ENCODE measurements around the gene DOCK10. TPM values are rescaled to one million over a fixed set of nuclear protein-coding genes. Genes with fewer than 3 reads are reported as not detected.
A peak's percentile ranks its signal among the peaks of the same experiment; 100 is the strongest.
"Not testable (repeated sequence)": the region's sequence is repeated elsewhere in the genome, so short reads cannot be mapped to it uniquely, and the experiment has no call there.

Gene DOCK10
- total and polyA plus RNA-seq, 2 donors, result 16.2 to 66.9 TPM

DNA sequence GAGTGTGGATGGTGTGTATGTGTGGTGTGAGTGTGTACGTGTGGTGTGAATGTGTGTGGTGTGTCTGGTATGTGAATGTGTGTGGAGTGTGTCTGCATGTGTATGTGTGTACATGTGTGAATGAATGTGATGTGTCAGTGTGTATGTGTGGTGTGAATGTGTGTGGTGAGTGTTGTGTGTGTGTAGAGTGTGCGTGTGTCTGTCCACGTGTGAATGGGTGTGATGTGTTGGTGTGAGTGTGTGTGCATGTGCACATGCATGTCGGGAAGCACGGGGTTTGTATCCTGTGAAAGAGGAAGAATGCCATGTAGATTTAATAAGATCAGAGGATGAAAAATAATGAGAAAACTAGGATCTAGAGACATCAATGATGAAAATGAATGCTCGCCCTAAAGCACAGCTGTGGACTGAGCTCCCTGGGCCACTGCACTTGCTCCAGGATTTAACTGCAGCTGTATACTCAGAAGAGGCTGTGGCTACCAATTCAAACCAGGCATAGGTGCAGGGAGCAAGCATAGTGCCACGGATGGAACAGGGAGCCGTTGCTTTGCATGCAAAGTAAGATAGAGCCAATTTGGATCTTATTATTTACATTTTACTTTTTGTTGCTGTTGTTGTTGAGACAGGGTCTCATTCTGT lies 122.7 kb downstream of the DOCK10 start:
- peaks cover 0 to 5% of the 10 kb centered on the region in 2 donors for H3K4me1 ChIP-seq (ENCODE audit: control insufficient read depth in 2 of 2, insufficient read depth in 2 of 2, low read length in 2 of 2)
- no peak for DNase-seq (ENCODE audit: low read depth in 6 of 9, low spot score in 9 of 9)
- H3K36me3 ChIP-seq (ENCODE audit: control insufficient read depth in 2 of 2, insufficient read depth in 2 of 2, low read length in 1 of 2), result peaks cover 14 to 45% of the 10 kb centered on the region in 2 donors
- H3K9me3 ChIP-seq (ENCODE audit: control insufficient read depth in 2 of 2, insufficient read depth in 1 of 2, low read length in 1 of 2), result no peaks in the 10 kb centered on the region
- H3K4me3 ChIP-seq (ENCODE audit: low read length in 2 of 2), result no peak overlapping the region
- H3K27me3 ChIP-seq (ENCODE audit: control insufficient read depth in 2 of 2, insufficient read depth in 1 of 2, low read length in 1 of 2), result no peaks in the 10 kb centered on the region
- 97% methylated on average over 8 of the region's 8 CpGs for WGBS
- H3K27ac ChIP-seq (ENCODE audit: low read depth in 1 of 2, low read length in 1 of 2), result no peak overlapping the region

GRCh38 chr2:224918626-224919471 lies 123.4 kb downstream of the DOCK10 start:
- peaks cover 14 to 43% of the 10 kb centered on the region in 2 donors for H3K36me3 ChIP-seq (ENCODE audit: control insufficient read depth in 2 of 2, insufficient read depth in 2 of 2, low read length in 1 of 2)

DNA sequence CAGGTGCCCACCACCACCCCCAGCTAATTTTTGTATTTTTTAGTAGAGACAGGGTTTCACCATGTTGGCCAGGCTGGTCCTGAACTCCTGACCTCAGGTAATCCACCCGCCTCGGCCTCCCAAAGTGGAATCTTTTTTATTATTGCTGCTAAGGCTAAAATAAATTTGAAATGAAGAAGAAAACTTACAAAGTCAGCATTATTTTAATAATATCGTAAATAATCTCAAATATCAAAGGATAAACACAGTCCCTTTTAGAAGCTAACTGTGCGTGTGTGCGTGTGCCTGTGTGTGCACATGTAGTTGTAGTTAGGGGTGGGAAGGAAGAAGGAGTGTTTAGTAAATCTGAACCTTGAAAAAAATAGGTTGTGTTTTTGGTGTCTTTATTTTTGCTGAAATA lies 125.0 kb downstream of the DOCK10 start:
- peaks cover 14 to 33% of the 10 kb centered on the region in 2 donors for H3K36me3 ChIP-seq (ENCODE audit: control insufficient read depth in 2 of 2, insufficient read depth in 2 of 2, low read length in 1 of 2)

More at GRCh38 chr2:224918626-224919471, 123.4 kb downstream of the DOCK10 start:
- WGBS, result 98% methylated on average over 4 of the region's 4 CpGs
- peaks cover 0 to 5% of the 10 kb centered on the region in 2 donors for H3K4me1 ChIP-seq (ENCODE audit: control insufficient read depth in 2 of 2, insufficient read depth in 2 of 2, low read length in 2 of 2)
- peak overlapping the region in 1 of 2 donors; percentile 25 for H3K27ac ChIP-seq (ENCODE audit: low read depth in 1 of 2, low read length in 1 of 2)
- no peak overlapping the region for H3K4me3 ChIP-seq (ENCODE audit: low read length in 2 of 2)
- DNase-seq (ENCODE audit: low read depth in 6 of 9, low spot score in 9 of 9), result no peak
- no peaks in the 10 kb centered on the region for H3K27me3 ChIP-seq (ENCODE audit: control insufficient read depth in 2 of 2, insufficient read depth in 1 of 2, low read length in 1 of 2)
- no peaks in the 10 kb centered on the region for H3K9me3 ChIP-seq (ENCODE audit: control insufficient read depth in 2 of 2, insufficient read depth in 1 of 2, low read length in 1 of 2)

GRCh38 chr2:224915136-224915535 lies 127.1 kb downstream of the DOCK10 start:
- 97% methylated on average over 1 of the region's 1 CpG for WGBS
- H3K36me3 ChIP-seq (ENCODE audit: control insufficient read depth in 2 of 2, insufficient read depth in 2 of 2, low read length in 1 of 2), result peaks cover 14 to 38% of the 10 kb centered on the region in 2 donors

More for the DNA sequence above, 125.0 kb downstream of the DOCK10 start:
- H3K27ac ChIP-seq (ENCODE audit: low read depth in 1 of 2, low read length in 1 of 2); H3K9me3 ChIP-seq (ENCODE audit: control insufficient read depth in 2 of 2, insufficient read depth in 1 of 2, low read length in 1 of 2); H3K4me1 ChIP-seq (ENCODE audit: control insufficient read depth in 2 of 2, insufficient read depth in 2 of 2, low read length in 2 of 2); DNase-seq (ENCODE audit: low read depth in 6 of 9, low spot score in 9 of 9); H3K4me3 ChIP-seq (ENCODE audit: low read length in 2 of 2); H3K27me3 ChIP-seq (ENCODE audit: control insufficient read depth in 2 of 2, insufficient read depth in 1 of 2, low read length in 1 of 2): not testable (repeated sequence)
- WGBS, result 98% methylated on average over 5 of the region's 5 CpGs

DNA sequence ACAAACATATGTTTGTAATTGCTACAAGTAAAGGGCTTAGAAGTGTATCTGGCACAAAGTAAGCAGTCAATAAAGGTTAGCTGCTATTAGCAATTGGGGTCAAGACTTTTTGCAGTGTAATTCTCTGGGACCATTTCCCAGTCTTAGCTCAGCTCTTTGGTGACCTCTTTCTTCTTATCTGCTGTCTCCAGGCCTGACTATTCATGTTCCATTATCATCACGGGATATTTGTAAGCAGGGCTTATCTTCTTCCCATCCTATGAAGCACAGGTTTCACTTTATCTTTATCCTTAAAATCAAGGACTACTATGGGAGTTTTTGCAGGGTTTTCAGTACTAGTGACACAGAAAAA lies 131.7 kb downstream of the DOCK10 start:
- no peak for DNase-seq (ENCODE audit: low read depth in 6 of 9, low spot score in 9 of 9)
- Histone ChIP-seq H3K4me1 (ENCODE audit: control insufficient read depth in 2 of 2, insufficient read depth in 2 of 2, low read length in 2 of 2) (no peaks in the 10 kb centered on the region), H3K4me3 (ENCODE audit: low read length in 2 of 2) (no peak overlapping the region), H3K36me3 (ENCODE audit: control insufficient read depth in 2 of 2, insufficient read depth in 2 of 2, low read length in 1 of 2) (peaks cover 3 to 20% of the 10 kb centered on the region in 2 donors), H3K9me3 (ENCODE audit: control insufficient read depth in 2 of 2, insufficient read depth in 1 of 2, low read length in 1 of 2) (no peaks in the 10 kb centered on the region), H3K27me3 (ENCODE audit: control insufficient read depth in 2 of 2, insufficient read depth in 1 of 2, low read length in 1 of 2) (no peaks in the 10 kb centered on the region), H3K27ac (ENCODE audit: low read depth in 1 of 2, low read length in 1 of 2) (no peak overlapping the region)
- 88% methylated on average over 1 of the region's 1 CpG for WGBS

More at GRCh38 chr2:224915136-224915535, 127.1 kb downstream of the DOCK10 start:
- no peaks in the 10 kb centered on the region for H3K9me3 ChIP-seq (ENCODE audit: control insufficient read depth in 2 of 2, insufficient read depth in 1 of 2, low read length in 1 of 2)
- DNase-seq (ENCODE audit: low read depth in 6 of 9, low spot score in 9 of 9), result no peak
- H3K4me3 ChIP-seq (ENCODE audit: low read length in 2 of 2), result no peak overlapping the region
- H3K27me3 ChIP-seq (ENCODE audit: control insufficient read depth in 2 of 2, insufficient read depth in 1 of 2, low read length in 1 of 2), result no peaks in the 10 kb centered on the region
- H3K4me1 ChIP-seq (ENCODE audit: control insufficient read depth in 2 of 2, insufficient read depth in 2 of 2, low read length in 2 of 2), result no peaks in the 10 kb centered on the region
- H3K27ac ChIP-seq (ENCODE audit: low read depth in 1 of 2, low read length in 1 of 2), result no peak overlapping the region

- Histone ChIP-seq H3K4me3 (ENCODE audit: low read length in 2 of 2) (no peak overlapping the region), H3K36me3 (ENCODE audit: control insufficient read depth in 2 of 2, insufficient read depth in 2 of 2, low read length in 1 of 2) (peaks cover 3 to 19% of the 10 kb centered on the region in 2 donors), H3K27ac (ENCODE audit: low read depth in 1 of 2, low read length in 1 of 2) (no peak overlapping the region), H3K4me1 (ENCODE audit: control insufficient read depth in 2 of 2, insufficient read depth in 2 of 2, low read length in 2 of 2) (no peaks in the 10 kb centered on the region), H3K9me3 (ENCODE audit: control insufficient read depth in 2 of 2, insufficient read depth in 1 of 2, low read length in 1 of 2) (no peaks in the 10 kb centered on the region), H3K27me3 (ENCODE audit: control insufficient read depth in 2 of 2, insufficient read depth in 1 of 2, low read length in 1 of 2) (no peaks in the 10 kb centered on the region)
- no peak for DNase-seq (ENCODE audit: low read depth in 6 of 9, low spot score in 9 of 9)
- WGBS, result 85% methylated on average over 5 of the region's 5 CpGs
These were observed 132.2 kb downstream of the DOCK10 start for GRCh38 chr2:224909885-224910573.

GRCh38 chr2:224908818-224909217 lies 133.4 kb downstream of the DOCK10 start:
- Histone ChIP-seq H3K4me1 (ENCODE audit: control insufficient read depth in 2 of 2, insufficient read depth in 2 of 2, low read length in 2 of 2) (no peaks in the 10 kb centered on the region), H3K27me3 (ENCODE audit: control insufficient read depth in 2 of 2, insufficient read depth in 1 of 2, low read length in 1 of 2) (no peaks in the 10 kb centered on the region), H3K9me3 (ENCODE audit: control insufficient read depth in 2 of 2, insufficient read depth in 1 of 2, low read length in 1 of 2) (no peaks in the 10 kb centered on the region), H3K4me3 (ENCODE audit: low read length in 2 of 2) (no peak overlapping the region), H3K36me3 (ENCODE audit: control insufficient read depth in 2 of 2, insufficient read depth in 2 of 2, low read length in 1 of 2) (peaks cover 3 to 19% of the 10 kb centered on the region in 2 donors), H3K27ac (ENCODE audit: low read depth in 1 of 2, low read length in 1 of 2) (no peak overlapping the region)
- WGBS, result 98% methylated on average over 2 of the region's 2 CpGs
- DNase-seq (ENCODE audit: low read depth in 6 of 9, low spot score in 9 of 9), result no peak

DNA sequence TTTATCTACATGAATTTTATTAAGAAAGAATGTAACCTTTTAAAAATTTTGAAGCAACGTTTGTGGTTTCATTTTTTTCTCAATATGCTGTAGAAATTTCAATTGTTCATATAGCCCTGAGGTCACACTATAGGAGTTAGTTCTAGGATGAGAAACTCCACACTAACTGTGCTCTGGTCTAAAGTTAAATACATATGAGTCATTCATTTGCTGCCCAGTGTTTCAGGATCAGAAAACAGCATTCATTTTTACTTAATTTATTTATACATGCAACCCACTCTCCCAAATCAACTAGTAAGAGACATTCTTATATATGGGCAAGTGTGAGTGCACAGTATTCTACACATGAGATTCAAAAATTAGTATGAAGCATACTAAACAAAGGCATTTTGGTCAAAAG lies 137.9 kb downstream of the DOCK10 start:
- no peaks in the 10 kb centered on the region for H3K27me3 ChIP-seq (ENCODE audit: control insufficient read depth in 2 of 2, insufficient read depth in 1 of 2, low read length in 1 of 2)
- DNase-seq (ENCODE audit: low read depth in 6 of 9, low spot score in 9 of 9), result no peak
- H3K36me3 ChIP-seq (ENCODE audit: control insufficient read depth in 2 of 2, insufficient read depth in 2 of 2, low read length in 1 of 2), result peaks cover 3 to 16% of the 10 kb centered on the region in 2 donors
- 83% methylated on average over 1 of the region's 1 CpG for WGBS
- no peaks in the 10 kb centered on the region for H3K4me1 ChIP-seq (ENCODE audit: control insufficient read depth in 2 of 2, insufficient read depth in 2 of 2, low read length in 2 of 2)
- no peak overlapping the region for H3K4me3 ChIP-seq (ENCODE audit: low read length in 2 of 2)
- H3K27ac ChIP-seq (ENCODE audit: low read depth in 1 of 2, low read length in 1 of 2), result no peak overlapping the region
- H3K9me3 ChIP-seq (ENCODE audit: control insufficient read depth in 2 of 2, insufficient read depth in 1 of 2, low read length in 1 of 2), result no peaks in the 10 kb centered on the region

DNA sequence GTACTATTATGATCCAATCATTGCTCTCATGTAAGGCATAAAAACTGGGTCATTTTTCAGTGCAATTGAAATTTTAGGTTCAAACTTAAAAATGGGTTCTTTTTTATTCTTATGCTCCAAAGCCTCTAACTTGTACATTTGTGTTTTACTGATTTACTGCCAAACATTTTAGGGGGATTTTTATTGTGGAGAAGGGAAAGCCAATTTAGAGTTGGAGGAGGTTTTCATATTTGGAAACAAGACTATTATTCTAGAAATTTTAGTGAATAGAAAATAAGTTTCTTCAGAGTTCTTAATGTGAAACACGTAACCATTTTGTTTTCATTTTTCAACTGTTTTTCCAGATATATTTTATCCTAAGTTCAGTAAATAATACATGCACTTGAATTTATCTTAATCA lies 138.6 kb downstream of the DOCK10 start:
- H3K27me3 ChIP-seq (ENCODE audit: control insufficient read depth in 2 of 2, insufficient read depth in 1 of 2, low read length in 1 of 2), result no peaks in the 10 kb centered on the region
- H3K9me3 ChIP-seq (ENCODE audit: control insufficient read depth in 2 of 2, insufficient read depth in 1 of 2, low read length in 1 of 2), result no peaks in the 10 kb centered on the region
- WGBS, result 95% methylated on average over 1 of the region's 1 CpG
- DNase-seq (ENCODE audit: low read depth in 6 of 9, low spot score in 9 of 9), result no peak
- no peak overlapping the region for H3K4me3 ChIP-seq (ENCODE audit: low read length in 2 of 2)
- H3K27ac ChIP-seq (ENCODE audit: low read depth in 1 of 2, low read length in 1 of 2), result no peak overlapping the region
- peaks cover 3 to 10% of the 10 kb centered on the region in 2 donors for H3K36me3 ChIP-seq (ENCODE audit: control insufficient read depth in 2 of 2, insufficient read depth in 2 of 2, low read length in 1 of 2)
- H3K4me1 ChIP-seq (ENCODE audit: control insufficient read depth in 2 of 2, insufficient read depth in 2 of 2, low read length in 2 of 2), result no peaks in the 10 kb centered on the region

Data from thymus (tissue), 11 donors.